Measurements from ENCODE around the gene CDKN3. TPM values are rescaled to one million over a fixed set of nuclear protein-coding genes. Genes with fewer than 3 reads are reported as not detected.

CDKN3 gene
- total RNA-seq, 2 donors from 2014 or later, result 19.1 to 59.5 TPM

DNA sequence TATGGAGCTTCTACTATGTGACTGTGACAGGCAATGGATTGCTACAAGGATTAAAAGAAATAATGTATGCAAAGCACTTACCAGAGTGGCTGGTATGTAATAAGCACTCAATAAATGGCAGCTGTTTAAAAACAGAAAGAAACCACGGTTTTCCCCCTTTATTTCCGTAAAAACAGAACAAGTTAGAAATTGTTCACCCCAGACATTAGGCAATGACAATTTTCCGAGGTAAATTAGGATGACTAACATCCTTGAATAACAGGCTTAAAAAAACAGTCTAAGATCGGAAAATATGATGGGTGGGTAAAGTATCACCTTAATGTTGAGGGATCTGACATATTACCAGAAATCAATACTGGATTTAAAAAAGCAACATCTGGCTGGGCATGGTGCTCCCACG is 65.2 kb downstream of the CDKN3 start:
- Histone ChIP-seq H3K27ac (no peak overlapping the region), H3K27me3 (no peaks in the 10 kb centered on the region), H3K4me3 (no peak overlapping the region), H3K9ac (ENCODE audit: low read depth in 2 of 2, low read length in 2 of 2) (no peak overlapping the region), H3K36me3 (no peaks in the 10 kb centered on the region), H3K9me3 (no peaks in the 10 kb centered on the region), H3K4me1 (no peaks in the 10 kb centered on the region)
- intact Hi-C loops (cut with DNase I), result no loop called here
- TF ChIP-seq, protein P1, sequence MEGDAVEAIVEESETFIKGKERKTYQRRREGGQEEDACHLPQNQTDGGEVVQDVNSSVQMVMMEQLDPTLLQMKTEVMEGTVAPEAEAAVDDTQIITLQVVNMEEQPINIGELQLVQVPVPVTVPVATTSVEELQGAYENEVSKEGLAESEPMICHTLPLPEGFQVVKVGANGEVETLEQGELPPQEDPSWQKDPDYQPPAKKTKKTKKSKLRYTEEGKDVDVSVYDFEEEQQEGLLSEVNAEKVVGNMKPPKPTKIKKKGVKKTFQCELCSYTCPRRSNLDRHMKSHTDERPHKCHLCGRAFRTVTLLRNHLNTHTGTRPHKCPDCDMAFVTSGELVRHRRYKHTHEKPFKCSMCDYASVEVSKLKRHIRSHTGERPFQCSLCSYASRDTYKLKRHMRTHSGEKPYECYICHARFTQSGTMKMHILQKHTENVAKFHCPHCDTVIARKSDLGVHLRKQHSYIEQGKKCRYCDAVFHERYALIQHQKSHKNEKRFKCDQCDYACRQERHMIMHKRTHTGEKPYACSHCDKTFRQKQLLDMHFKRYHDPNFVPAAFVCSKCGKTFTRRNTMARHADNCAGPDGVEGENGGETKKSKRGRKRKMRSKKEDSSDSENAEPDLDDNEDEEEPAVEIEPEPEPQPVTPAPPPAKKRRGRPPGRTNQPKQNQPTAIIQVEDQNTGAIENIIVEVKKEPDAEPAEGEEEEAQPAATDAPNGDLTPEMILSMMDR (IDR thresholded peaks at IDR 0.05), result no peak
- no peak for DNase-seq

DNA sequence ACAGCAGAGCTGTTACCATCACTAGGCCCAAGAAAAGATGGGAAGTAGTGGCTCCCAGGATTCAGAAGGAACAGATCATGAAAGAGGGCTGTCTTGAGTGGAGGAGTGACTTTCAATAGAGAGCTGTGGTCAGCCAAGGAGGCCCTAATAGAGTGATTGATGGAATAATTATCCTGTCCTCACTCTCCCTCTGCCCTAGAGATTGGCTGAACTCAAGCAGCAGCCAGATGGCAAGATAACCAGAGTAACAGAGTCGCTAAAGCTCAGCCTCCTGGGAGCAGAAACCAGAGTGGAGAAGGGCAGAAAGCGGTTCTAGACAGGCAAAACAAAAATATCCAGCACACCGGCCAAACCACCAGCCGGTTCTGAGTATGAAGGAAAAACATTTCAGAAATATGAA is 68.8 kb downstream of the CDKN3 start:
- no peaks in the 10 kb centered on the region for H3K27me3 ChIP-seq
- H3K9ac ChIP-seq (ENCODE audit: low read depth in 2 of 2, low read length in 2 of 2), result no peak overlapping the region
- TF ChIP-seq, protein P1 (IDR thresholded peaks at IDR 0.05), result no peak
- H3K27ac ChIP-seq, result no peak overlapping the region
- intact Hi-C loops (cut with DNase I), result no loop called here
- no peaks in the 10 kb centered on the region for H3K36me3 ChIP-seq
- no peak overlapping the region for H3K4me3 ChIP-seq
- no peak for DNase-seq
- no peaks in the 10 kb centered on the region for H3K9me3 ChIP-seq
- no peaks in the 10 kb centered on the region for H3K4me1 ChIP-seq

GRCh38 chr14:54467280-54467679 is 70.5 kb downstream of the CDKN3 start:
- Histone ChIP-seq H3K4me1 (no peaks in the 10 kb centered on the region), H3K27me3 (no peaks in the 10 kb centered on the region), H3K9ac (ENCODE audit: low read depth in 2 of 2, low read length in 2 of 2) (no peak overlapping the region), H3K9me3 (no peaks in the 10 kb centered on the region), H3K36me3 (no peaks in the 10 kb centered on the region), H3K4me3 (no peak overlapping the region), H3K27ac (no peak overlapping the region)
- no peak for DNase-seq
- intact Hi-C loops (cut with DNase I), result no loop called here
- TF ChIP-seq, protein P1 (IDR thresholded peaks at IDR 0.05), result no peak

Other genes starting within 250 kb of the CDKN3 start
- gene CNIH1, start 44.4 kb downstream of the CDKN3 start, total RNA-seq, result 100 to 1,000 TPM; 117 to 125 TPM
- 10 to 100 TPM; 67.8 to 85.7 TPM for gene GMFB, start 92.0 kb downstream of the CDKN3 start, total RNA-seq
- 10 to 100 TPM; 13.2 to 21.3 TPM for gene CGRRF1, start 112.9 kb downstream of the CDKN3 start, total RNA-seq
- 10 to 100 TPM in 1 of 2 donors, 1 to 10 TPM in 1; 5.6 to 31.3 TPM for gene SAMD4A, start 170.1 kb downstream of the CDKN3 start, total RNA-seq

All from colonic mucosa (tissue), 4 donors.